ENCODE measurements around the gene JMJD1C.

DNA sequence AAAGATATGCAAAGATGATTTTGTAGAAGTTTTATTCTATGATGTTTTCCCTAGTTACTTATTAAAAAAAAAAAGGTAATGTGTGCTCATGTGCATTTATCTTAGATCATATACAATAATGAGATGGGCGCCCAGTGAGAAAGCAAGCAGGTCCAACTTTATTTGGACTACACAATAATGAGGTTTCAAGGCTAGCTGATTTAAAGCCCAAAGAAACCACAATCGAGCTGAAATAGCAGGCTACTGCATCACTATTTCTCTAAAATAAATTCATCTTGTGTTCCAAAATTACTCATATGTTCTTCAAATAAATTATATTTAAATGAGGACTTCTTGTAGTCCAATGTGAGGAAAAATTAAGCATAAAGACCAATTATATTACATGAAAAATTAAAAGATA lies 110.1 kb downstream of the JMJD1C start:
- TF ChIP-seq EP300 (IDR thresholded peaks at IDR 0.05; ENCODE audit: borderline replicate concordance in 1 of 2, control insufficient read depth in 1 of 2, low read depth in 2 of 2, low read length in 2 of 2), result no peak
- no peak for TF ChIP-seq BACH1 (IDR thresholded peaks at IDR 0.05; ENCODE audit: borderline replicate concordance)
- no peak for TF ChIP-seq SUPT20H (IDR thresholded peaks at IDR 0.05; ENCODE audit: borderline replicate concordance, control insufficient read depth, low read depth, low read length)
- TF ChIP-seq, protein P1, sequence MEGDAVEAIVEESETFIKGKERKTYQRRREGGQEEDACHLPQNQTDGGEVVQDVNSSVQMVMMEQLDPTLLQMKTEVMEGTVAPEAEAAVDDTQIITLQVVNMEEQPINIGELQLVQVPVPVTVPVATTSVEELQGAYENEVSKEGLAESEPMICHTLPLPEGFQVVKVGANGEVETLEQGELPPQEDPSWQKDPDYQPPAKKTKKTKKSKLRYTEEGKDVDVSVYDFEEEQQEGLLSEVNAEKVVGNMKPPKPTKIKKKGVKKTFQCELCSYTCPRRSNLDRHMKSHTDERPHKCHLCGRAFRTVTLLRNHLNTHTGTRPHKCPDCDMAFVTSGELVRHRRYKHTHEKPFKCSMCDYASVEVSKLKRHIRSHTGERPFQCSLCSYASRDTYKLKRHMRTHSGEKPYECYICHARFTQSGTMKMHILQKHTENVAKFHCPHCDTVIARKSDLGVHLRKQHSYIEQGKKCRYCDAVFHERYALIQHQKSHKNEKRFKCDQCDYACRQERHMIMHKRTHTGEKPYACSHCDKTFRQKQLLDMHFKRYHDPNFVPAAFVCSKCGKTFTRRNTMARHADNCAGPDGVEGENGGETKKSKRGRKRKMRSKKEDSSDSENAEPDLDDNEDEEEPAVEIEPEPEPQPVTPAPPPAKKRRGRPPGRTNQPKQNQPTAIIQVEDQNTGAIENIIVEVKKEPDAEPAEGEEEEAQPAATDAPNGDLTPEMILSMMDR (IDR thresholded peaks at IDR 0.05 in 2 of 3, conservative IDR thresholded peaks at IDR 0.05 in 1 of 3; ENCODE audit: control insufficient read depth in 2 of 3, extremely low read depth in 1 of 3, insufficient read depth in 1 of 3, low read depth in 3 of 3, low read length in 3 of 3), result no peak
- TF ChIP-seq POLR2A (IDR thresholded peaks at IDR 0.05; ENCODE audit: low read depth, low read length), result no peak

All from GM12878 (cell line).